GM18951 (cell line): ENCODE results near the gene TPK1.
"Not testable (repeated sequence)": the region's sequence is repeated elsewhere in the genome, so short reads cannot be mapped to it uniquely, and the experiment has no call there.

Source experiments
- POLR2A ChIP-seq: IDR thresholded peaks from 4 replicates; pipeline ENCODE4 v1.6.1; 2011; ENCODE audit warnings: mild to moderate bottlenecking; ENCODE audit not compliant: insufficient read length, insufficient read depth; ENCODE audit errors: extremely low read depth
- in situ Hi-C: fragments of 300-500 bp; cut with MboI; formaldehyde crosslinking; loops from one replicate; pipeline ENCODE4 v1.12.0; 2022; ENCODE audit warnings: low sequenced_read_pairs, mixed read lengths, inconsistent platforms; ENCODE audit not compliant: unreplicated experiment

Gene TPK1

GRCh38 chr7:144575456-144575855 lies 260.4 kb downstream of the TPK1 start:
- in situ Hi-C loops: no loop called here
- no peak for TF ChIP-seq POLR2A

- in situ Hi-C loops: not testable (repeated sequence)
Measured at GRCh38 chr7:144574753-144575152, 261.1 kb downstream of the TPK1 start.

- in situ Hi-C loops: no loop called here
- no peak for TF ChIP-seq POLR2A
Measured at GRCh38 chr7:144568233-144568632, 267.6 kb downstream of the TPK1 start.

GRCh38 chr7:144565586-144565985 lies 270.3 kb downstream of the TPK1 start:
- in situ Hi-C loops: no loop called here
- TF ChIP-seq POLR2A: no peak

GRCh38 chr7:144549861-144550260 lies 286.0 kb downstream of the TPK1 start:
- in situ Hi-C loops: no loop called here
- TF ChIP-seq POLR2A: no peak

- in situ Hi-C loops: no loop called here
- no peak for TF ChIP-seq POLR2A
Measured at GRCh38 chr7:144548556-144548955, 287.3 kb downstream of the TPK1 start.

GRCh38 chr7:144547888-144548287 lies 288.0 kb downstream of the TPK1 start:
- in situ Hi-C loops: no loop called here
- TF ChIP-seq POLR2A: no peak

GRCh38 chr7:144546782-144547181 lies 289.1 kb downstream of the TPK1 start:
- in situ Hi-C loops: no loop called here
- no peak for TF ChIP-seq POLR2A

GRCh38 chr7:144545330-144545729 lies 290.5 kb downstream of the TPK1 start:
- TF ChIP-seq POLR2A: no peak
- in situ Hi-C loops: no loop called here

- TF ChIP-seq POLR2A: no peak
- in situ Hi-C loops: no loop called here
Measured at GRCh38 chr7:144534655-144535395, 301.0 kb downstream of the TPK1 start.

GRCh38 chr7:144534196-144534595 lies 301.7 kb downstream of the TPK1 start:
- in situ Hi-C loops: no loop called here
- no peak for TF ChIP-seq POLR2A

- in situ Hi-C loops: no loop called here
- no peak for TF ChIP-seq POLR2A
Measured at GRCh38 chr7:144531181-144531580, 304.7 kb downstream of the TPK1 start.

DNA sequence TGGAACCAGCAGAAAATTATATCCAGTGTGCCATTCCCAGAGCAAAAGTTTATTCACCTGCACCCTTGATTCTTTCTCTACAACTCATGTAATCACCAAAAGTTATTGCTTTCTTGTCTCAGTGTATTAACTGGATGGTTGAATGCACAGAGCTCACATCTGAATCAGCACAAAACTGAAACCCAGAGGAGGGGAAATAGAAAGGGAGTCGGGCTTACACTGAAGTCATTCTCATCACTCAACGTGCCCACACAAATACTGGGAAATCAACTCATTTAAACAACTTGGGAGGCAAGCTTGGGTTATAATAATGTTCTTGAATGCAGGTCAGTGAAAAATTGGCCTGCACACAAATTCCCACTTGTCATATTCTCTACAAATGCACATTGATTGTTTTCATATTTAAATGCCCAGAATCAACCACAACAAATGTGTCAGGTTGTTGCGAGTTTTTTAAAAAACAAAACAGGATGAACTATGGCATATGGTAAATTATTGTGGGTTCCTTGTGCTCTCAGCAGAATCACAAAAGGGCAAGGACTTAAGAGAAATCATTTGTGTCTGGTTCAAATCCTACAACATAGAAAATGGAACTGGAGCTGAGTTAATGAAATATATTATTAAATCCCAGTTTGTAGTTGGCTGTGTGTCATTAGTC lies 306.5 kb downstream of the TPK1 start:
- no peak for TF ChIP-seq POLR2A
- in situ Hi-C loops: no loop called here

GRCh38 chr7:144528536-144529045 lies 307.3 kb downstream of the TPK1 start:
- in situ Hi-C loops: no loop called here
- TF ChIP-seq POLR2A: no peak
